PC-9 (cell line): ENCODE results near the gene DHRSX. TPM values are rescaled to one million over a fixed set of nuclear protein-coding genes. Genes with fewer than 3 reads are reported as not detected.

Source experiments
- BruUV-seq: library from RNA; stranded (reverse); fragments of 400-500 nt; replicated peaks from 2 replicates; lab custom pipeline; 2021; lab: Mats Ljungman, UMichigan
- CTCF ChIA-PET: fragments of 300-600 bp; sonication (Branson Sonifier 250); formaldehyde crosslinking; loops from one replicate; lab custom pipeline; 2022; ENCODE audit warnings: antibody characterized with exemption; lab: Charles Lee
- POLR2A ChIA-PET: fragments of 300-600 bp; sonication (Branson Sonifier 250); formaldehyde crosslinking; loops from one replicate; lab custom pipeline; 2022; ENCODE audit warnings: antibody characterized with exemption; ENCODE audit not compliant: unreplicated experiment; lab: Charles Lee
- DNase-seq, 2 experiments: peaks; one replicate each; pipeline versions ENCODE4 v3.0.0 to v3.0.0-alpha.2; 2015 to 2022; ENCODE audit warnings: mixed read lengths in 1 of 2
- H2AFZ ChIP-seq: fragments of 200-600 bp; sonication (generic); 2 replicates; pipeline ENCODE4 v1.8.1; 2017; ENCODE audit warnings: antibody characterized with exemption
- H3F3A ChIP-seq: fragments of 200-600 bp; sonication (generic); 2 replicates; pipeline ENCODE4 v1.8.1; 2017; ENCODE audit warnings: antibody characterized with exemption, mild to moderate bottlenecking, low read depth; ENCODE audit not compliant: insufficient read depth
- H3K27ac ChIP-seq: fragments of 200-600 bp; sonication (generic); 2 replicates; pipeline ENCODE4 v1.6.1; 2016; ENCODE audit warnings: mixed run types
- H3K27me3 ChIP-seq: fragments of 200-600 bp; sonication (generic); 2 replicates; pipeline ENCODE4 v1.6.1; 2016; ENCODE audit warnings: low read depth, mixed run types; ENCODE audit not compliant: insufficient read depth
- H3K36me3 ChIP-seq: fragments of 200-600 bp; sonication (generic); 2 replicates; pipeline ENCODE4 v1.6.1; 2016; ENCODE audit warnings: low read depth, mixed run types
- H3K4me1 ChIP-seq: fragments of 200-600 bp; sonication (generic); replicated peaks from 2 replicates; pipeline ENCODE4 v1.6.1; 2016; ENCODE audit warnings: mixed run types; ENCODE audit not compliant: insufficient read depth
- H3K4me2 ChIP-seq: fragments of 200-600 bp; sonication (generic); 2 replicates; pipeline ENCODE4 v1.6.1; 2017; ENCODE audit warnings: mixed run types
- H3K4me3 ChIP-seq: fragments of 200-600 bp; sonication (generic); 2 replicates; pipeline ENCODE4 v1.6.1; 2016; ENCODE audit warnings: mixed run types
- H3K79me2 ChIP-seq: fragments of 200-600 bp; sonication (generic); 2 replicates; pipeline ENCODE4 v1.6.1; 2017; ENCODE audit warnings: low read depth, mixed run types
- H3K9me2 ChIP-seq: fragments of 200-600 bp; sonication (generic); 2 replicates; pipeline ENCODE4 v1.8.1; 2017; ENCODE audit warnings: mild to moderate bottlenecking; ENCODE audit not compliant: insufficient read depth
- H3K9me3 ChIP-seq: fragments of 200-600 bp; sonication (generic); 2 replicates; pipeline ENCODE4 v1.8.1; 2016; ENCODE audit warnings: low read depth; ENCODE audit not compliant: insufficient read depth
- H4K20me1 ChIP-seq: fragments of 200-600 bp; sonication (generic); 2 replicates; pipeline ENCODE4 v1.8.1; 2017; ENCODE audit not compliant: insufficient read depth
- CTCF ChIP-seq: fragments of 200-600 bp; sonication (generic); conservative IDR thresholded peaks from 2 replicates; pipeline ENCODE4 v1.6.1; 2017; ENCODE audit warnings: mixed run types, antibody characterized with exemption, mild to moderate bottlenecking, moderate library complexity
- EZH2 ChIP-seq: fragments of 200-600 bp; sonication (generic); IDR thresholded peaks from 2 replicates; pipeline ENCODE4 v1.8.0; 2017; ENCODE audit warnings: antibody characterized with exemption, low read depth
- intact Hi-C: fragments of 100-400 bp; cut with micrococcal nuclease; formaldehyde crosslinking; loops from one replicate; pipeline ENCODE4 v1.10.0; 2022; ENCODE audit not compliant: unreplicated experiment
- total RNA-seq: library from RNA; stranded (reverse); gene quantifications from 2 replicates; pipeline ENCODE4 v1.2.3, GENCODE V29; 2021

DHRSX gene
- total RNA-seq, 1 experiment from 2014 or later: 13.2 TPM

GRCh38 chrX:2439613-2440012 is 61.2 kb downstream of the DHRSX start:
- Histone ChIP-seq H4K20me1 (no peaks in the 10 kb centered on the region; the same call in 1 of the 2 replicates), H2AFZ (no peak overlapping the region), H3K4me2 (no peak overlapping the region), H3F3A (no peaks in the 10 kb centered on the region), H3K4me1 (no peaks in the 10 kb centered on the region), H3K79me2 (no peaks in the 10 kb centered on the region), H3K36me3 (no peaks in the 10 kb centered on the region), H3K4me3 (no peak overlapping the region), H3K9me2 (no peaks in the 10 kb centered on the region), H3K9me3 (no peaks in the 10 kb centered on the region), H3K27me3 (no peaks in the 10 kb centered on the region), H3K27ac (no peak overlapping the region)
- TF ChIP-seq CTCF: no peak
- TF ChIP-seq EZH2: no peak
- ChIA-PET POLR2A (no interaction called here), CTCF (no interaction called here)
- DNase-seq: no peak
- no TSS peak for BruUV-seq
- intact Hi-C loops: no loop called here

- intact Hi-C loops: no loop called here
- Histone ChIP-seq H3K79me2 (no peaks in the 10 kb centered on the region), H2AFZ (no peak overlapping the region), H3K36me3 (no peaks in the 10 kb centered on the region), H3K9me2 (no peaks in the 10 kb centered on the region), H3F3A (no peaks in the 10 kb centered on the region), H3K4me2 (no peak overlapping the region), H3K4me3 (no peak overlapping the region), H3K9me3 (no peaks in the 10 kb centered on the region), H3K27me3 (no peaks in the 10 kb centered on the region), H3K27ac (no peak overlapping the region), H4K20me1 (no peaks in the 10 kb centered on the region), H3K4me1 (no peaks in the 10 kb centered on the region)
- TF ChIP-seq EZH2: no peak
- TF ChIP-seq CTCF: no peak
- no peak for DNase-seq
- BruUV-seq: no TSS peak
- ChIA-PET CTCF (no interaction called here), POLR2A (no interaction called here)
These were observed 65.3 kb downstream of the DHRSX start for GRCh38 chrX:2435465-2435864.

- ChIA-PET CTCF (no interaction called here), POLR2A (no interaction called here)
- no peaks in the 10 kb centered on the region for H3K4me1 ChIP-seq
- H3K27me3 ChIP-seq: no peaks in the 10 kb centered on the region
- H4K20me1 ChIP-seq: no peaks in the 10 kb centered on the region
- no peaks in the 10 kb centered on the region for H3K36me3 ChIP-seq
- H3K4me3 ChIP-seq: no peak overlapping the region
- intact Hi-C loops: no loop called here
- DNase-seq: no peak
- H3K9me3 ChIP-seq: no peaks in the 10 kb centered on the region
- TF ChIP-seq CTCF: no peak
- no peak for TF ChIP-seq EZH2
- no peaks in the 10 kb centered on the region for H3K9me2 ChIP-seq
- BruUV-seq: no TSS peak
- H3K27ac ChIP-seq: no peak overlapping the region
- no peaks in the 10 kb centered on the region for H3K79me2 ChIP-seq
- H3K4me2 ChIP-seq: no peak overlapping the region
- no peak overlapping the region for H2AFZ ChIP-seq
- H3F3A ChIP-seq: no peaks in the 10 kb centered on the region
These were observed 66.3 kb downstream of the DHRSX start for GRCh38 chrX:2434270-2435163.
